ENCODE measurements around the gene ISM2.

ISM2 gene

DNA sequence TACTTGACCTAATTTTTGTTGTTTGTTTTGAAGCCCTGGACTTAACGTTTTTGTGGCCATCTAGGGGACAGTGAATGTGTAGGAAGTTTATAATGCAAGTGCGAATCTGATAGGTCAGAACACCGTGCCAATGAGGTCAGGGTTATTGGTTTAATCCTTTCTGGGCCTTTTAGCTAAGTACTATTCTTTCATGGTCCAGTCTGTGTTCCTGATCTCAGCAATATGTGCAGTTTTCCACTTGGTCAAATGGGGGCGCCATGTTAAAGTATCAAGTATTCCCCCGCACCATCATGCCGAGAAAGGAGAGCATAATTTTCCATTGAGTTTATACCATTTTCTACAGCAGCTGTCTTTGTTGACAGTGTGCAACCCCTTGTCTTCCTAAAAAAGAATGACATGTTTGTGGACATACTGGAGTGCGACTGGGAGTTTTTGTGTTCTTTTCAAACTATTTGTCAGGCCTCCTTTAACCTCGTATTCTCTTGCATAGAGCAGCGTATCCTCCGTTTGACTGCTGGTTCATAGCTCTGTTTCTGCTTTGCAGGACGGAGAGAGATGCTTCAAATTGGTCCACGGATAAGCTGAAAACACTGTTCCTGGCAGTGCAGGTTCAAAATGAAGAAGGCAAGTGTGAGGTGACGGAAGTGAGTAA, 39.4 kb downstream of the ISM2 start:
- peak; percentile 1 to 45 (median 37) for DNase-seq

- peak in 3 of 6 experiments; percentile 23 to 30 (median 25) for DNase-seq
These were observed 40.2 kb downstream of the ISM2 start for GRCh38 chr14:77458249-77458950.

DNA sequence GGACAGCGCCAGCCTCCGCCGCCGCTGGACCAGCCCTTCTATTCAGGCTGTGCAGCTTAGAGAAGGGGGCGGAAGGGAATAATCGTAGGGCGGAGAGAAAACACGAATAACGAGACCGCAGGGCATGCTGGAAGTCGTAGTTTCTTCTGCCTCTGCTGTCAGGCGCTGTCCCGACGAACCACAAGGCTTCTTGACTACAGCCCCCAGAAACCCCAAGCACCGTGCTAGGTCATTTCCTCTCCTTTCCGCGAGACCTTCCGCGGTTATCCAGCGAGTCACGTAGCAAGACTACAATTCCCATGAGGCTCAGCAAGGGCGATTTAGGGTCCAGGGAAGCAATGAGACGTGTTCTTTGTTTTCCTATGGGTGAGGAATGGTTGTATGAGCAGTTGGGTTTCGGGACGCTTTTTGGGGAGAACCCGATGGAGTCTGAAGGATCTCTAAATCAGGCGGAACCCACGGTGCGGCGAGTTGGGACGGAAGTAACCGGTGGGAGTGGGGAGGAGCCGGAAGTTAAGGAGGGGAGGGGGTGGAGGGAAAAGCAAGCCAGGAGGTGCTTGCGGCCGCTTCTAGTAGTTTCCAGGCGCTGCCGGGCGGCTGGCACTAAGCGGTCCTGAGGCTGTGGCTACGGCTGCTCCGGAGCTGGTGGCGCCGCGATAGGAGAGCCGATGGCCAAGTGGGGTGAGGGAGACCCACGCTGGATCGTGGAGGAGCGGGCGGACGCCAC, 40.9 kb downstream of the ISM2 start, which contains the start of the genes AHSA1 and VIPAS39:
Gene AHSA1 (plus strand): TSS at position 572 of the 727 bp plus-strand sequence. CDS start 97 bp downstream, at position 669.
Gene VIPAS39 (minus strand): TSS at position 80 of the 727 bp plus-strand sequence. CDS start 3,499 bp downstream, outside the sequence.
- DNase-seq: peak; percentile 89 to 96 (median 95)

DNA sequence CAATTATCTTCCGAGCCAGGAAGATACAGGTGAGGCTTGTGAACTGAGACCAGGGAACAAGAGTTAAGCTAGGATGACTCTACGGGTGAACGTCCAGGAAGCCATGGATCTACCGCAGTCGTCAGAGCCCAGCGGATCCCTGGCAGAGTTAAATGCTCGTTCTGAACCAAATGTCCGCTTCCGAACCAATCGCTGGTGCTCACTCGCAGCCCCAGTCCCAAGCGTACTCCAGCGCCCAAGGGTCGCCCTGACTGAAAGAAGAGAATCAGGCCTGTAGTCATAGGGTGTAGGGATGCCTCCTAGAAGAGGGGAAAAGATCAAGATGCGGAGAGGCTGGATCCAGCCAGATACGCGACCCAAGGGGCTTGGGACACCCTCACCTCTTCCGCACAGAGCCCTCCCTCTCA, 41.5 kb downstream of the ISM2 start:
- DNase-seq: no peak

- DNase-seq: no peak
These were observed 42.5 kb downstream of the ISM2 start for GRCh38 chr14:77455966-77456640.

DNA sequence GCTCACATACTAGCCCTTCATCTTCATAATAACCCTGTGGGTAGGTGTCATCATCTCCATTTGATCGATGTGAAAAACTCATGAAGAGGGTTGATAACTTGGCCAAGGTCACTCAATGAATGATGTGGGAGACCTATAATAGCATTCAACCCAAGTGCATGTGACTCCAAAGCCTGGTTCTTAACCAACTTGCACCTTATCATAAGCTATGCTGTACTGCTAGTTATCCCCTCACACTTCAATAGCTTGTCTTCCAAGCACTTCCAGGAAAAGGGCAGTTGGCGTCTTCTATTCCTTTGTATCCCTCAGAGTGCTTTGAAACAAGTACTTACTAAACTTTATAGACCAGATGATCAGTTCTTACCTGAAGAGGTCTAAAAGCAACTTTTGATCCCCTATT, 56.4 kb downstream of the ISM2 start:
- no peak for DNase-seq

DNA sequence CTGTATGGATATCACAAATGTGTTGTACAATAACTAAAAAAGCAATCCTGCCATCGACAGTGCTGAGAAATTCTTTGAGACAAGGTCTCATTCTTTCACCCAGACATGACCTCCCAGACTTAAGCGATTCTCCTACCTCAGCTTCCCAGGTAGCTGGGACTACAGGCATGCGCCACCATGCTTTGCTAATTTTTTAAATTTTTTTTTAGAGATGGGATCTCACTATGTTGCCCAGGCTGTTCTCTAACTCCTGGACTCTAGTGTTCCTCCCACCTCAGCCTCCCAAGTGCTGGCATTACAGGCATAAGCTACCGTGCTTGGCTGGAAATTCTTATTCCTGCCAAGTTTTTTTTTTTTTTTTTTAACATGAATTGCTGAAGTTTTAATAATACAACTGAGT, 58.8 kb downstream of the ISM2 start:
- no peak for DNase-seq

- no peak for DNase-seq
These were observed 60.0 kb downstream of the ISM2 start for GRCh38 chr14:77438596-77438995.

DNA sequence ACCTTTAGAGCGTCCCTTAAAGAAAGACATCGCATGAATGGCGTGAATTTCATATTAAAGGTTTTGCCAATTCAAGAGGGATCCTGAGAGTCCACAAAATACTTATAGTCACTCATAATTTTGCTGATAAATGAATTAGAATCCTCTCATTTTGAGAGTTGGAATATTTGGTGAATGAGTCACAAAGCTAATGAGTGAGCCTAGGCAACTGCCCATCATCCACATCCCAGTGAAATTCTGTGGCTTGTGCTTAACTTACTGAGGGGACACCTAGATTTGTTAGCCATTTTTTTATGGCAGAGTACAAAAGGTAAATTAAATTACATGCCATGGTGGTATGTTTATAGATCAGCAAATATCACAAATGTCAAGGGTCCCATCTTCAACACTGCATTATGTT, 62.6 kb downstream of the ISM2 start:
- no peak for DNase-seq

DNA sequence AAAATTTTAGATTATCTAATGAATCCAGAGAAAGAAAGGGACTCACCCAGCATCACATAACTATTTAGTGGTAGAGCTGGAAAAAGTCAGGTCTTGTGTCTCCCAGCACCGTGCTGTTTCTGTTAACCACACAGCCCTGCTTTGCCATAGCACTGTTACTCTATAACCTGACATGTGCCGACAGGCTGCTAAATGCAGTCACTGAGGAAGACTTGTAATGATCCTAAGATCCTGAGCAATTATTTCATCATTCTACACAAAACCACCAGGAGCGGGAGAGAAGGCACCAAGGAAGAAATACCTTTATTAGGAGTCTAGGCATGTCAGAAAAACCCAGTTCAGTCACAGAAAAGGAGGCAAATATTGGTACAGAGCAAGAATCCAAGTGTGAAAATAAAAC, 72.2 kb downstream of the ISM2 start:
- DNase-seq: no peak

DNA sequence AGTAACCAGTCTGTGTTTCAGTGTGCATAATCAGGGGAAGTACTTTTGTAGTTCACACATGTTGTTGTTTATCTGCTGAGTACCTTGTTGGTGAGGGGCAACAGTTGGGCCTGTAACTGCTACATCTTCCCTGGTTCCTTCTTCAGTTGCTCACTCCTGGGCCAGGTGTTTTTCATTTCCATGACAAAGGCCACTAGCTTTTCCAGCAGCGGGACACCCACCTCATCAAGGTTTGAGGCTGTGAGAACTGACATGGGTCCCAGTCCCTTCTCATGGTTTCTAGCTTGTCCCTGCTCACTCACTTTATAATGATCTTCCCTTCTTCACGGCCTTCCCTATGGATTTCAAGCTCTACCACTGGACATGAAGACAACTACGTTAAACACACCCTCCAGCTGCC, 73.8 kb downstream of the ISM2 start:
- no peak for DNase-seq
